ENCODE measurements around the gene PIGU.

GRCh38 chr20:34525342-34525708 is 151.6 kb downstream of the PIGU start:
- TF ChIP-seq, protein P1, sequence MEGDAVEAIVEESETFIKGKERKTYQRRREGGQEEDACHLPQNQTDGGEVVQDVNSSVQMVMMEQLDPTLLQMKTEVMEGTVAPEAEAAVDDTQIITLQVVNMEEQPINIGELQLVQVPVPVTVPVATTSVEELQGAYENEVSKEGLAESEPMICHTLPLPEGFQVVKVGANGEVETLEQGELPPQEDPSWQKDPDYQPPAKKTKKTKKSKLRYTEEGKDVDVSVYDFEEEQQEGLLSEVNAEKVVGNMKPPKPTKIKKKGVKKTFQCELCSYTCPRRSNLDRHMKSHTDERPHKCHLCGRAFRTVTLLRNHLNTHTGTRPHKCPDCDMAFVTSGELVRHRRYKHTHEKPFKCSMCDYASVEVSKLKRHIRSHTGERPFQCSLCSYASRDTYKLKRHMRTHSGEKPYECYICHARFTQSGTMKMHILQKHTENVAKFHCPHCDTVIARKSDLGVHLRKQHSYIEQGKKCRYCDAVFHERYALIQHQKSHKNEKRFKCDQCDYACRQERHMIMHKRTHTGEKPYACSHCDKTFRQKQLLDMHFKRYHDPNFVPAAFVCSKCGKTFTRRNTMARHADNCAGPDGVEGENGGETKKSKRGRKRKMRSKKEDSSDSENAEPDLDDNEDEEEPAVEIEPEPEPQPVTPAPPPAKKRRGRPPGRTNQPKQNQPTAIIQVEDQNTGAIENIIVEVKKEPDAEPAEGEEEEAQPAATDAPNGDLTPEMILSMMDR (IDR thresholded peaks at IDR 0.05 in 4 of 5, conservative IDR thresholded peaks at IDR 0.05 in 1 of 5): no peak
- no peak for TF ChIP-seq POLR2A (IDR thresholded peaks at IDR 0.05)

All from gastrocnemius medialis (tissue), 4 donors.